ENCODE results near the gene ACCSL.

ACCSL gene

GRCh38 chr11:44047931-44048431 is at the start of gene ACCSL:
TSS of gene ACCSL (plus strand) at chr11:44047981. CDS start at chr11:44048037, 56 bp downstream.
- Histone ChIP-seq H3K4me3 (ENCODE audit: low read length) (no peak within 1 kb of the TSS), H3K4me1 (ENCODE audit: control insufficient read depth, insufficient read depth, low read length) (no peaks in the 10 kb centered on the region), H3K27ac (ENCODE audit: low read depth, low read length) (no peak within 1 kb of the TSS), H3K27me3 (ENCODE audit: control insufficient read depth, insufficient read depth, low read length) (no peaks in the 10 kb centered on the region), H3K36me3 (ENCODE audit: control insufficient read depth, insufficient read depth, low read length) (no peaks in the 10 kb centered on the region), H3K9ac (ENCODE audit: low read length) (no peak within 1 kb of the TSS)

- no peak overlapping the region for H3K9ac ChIP-seq (ENCODE audit: low read length)
- H3K36me3 ChIP-seq (ENCODE audit: control insufficient read depth, insufficient read depth, low read length), result no peaks in the 10 kb centered on the region
- H3K4me1 ChIP-seq (ENCODE audit: control insufficient read depth, insufficient read depth, low read length), result no peaks in the 10 kb centered on the region
- no peaks in the 10 kb centered on the region for H3K27me3 ChIP-seq (ENCODE audit: control insufficient read depth, insufficient read depth, low read length)
- H3K4me3 ChIP-seq (ENCODE audit: low read length), result no peak overlapping the region
- H3K27ac ChIP-seq (ENCODE audit: low read depth, low read length), result no peak overlapping the region
Observed at GRCh38 chr11:43998308-43998707, 49.5 kb upstream of the ACCSL start.

GRCh38 chr11:44000731-44001130 is 47.0 kb upstream of the ACCSL start:
- Histone ChIP-seq H3K9ac (ENCODE audit: low read length) (no peak overlapping the region), H3K27me3 (ENCODE audit: control insufficient read depth, insufficient read depth, low read length) (no peaks in the 10 kb centered on the region), H3K27ac (ENCODE audit: low read depth, low read length) (no peak overlapping the region), H3K4me1 (ENCODE audit: control insufficient read depth, insufficient read depth, low read length) (no peaks in the 10 kb centered on the region), H3K36me3 (ENCODE audit: control insufficient read depth, insufficient read depth, low read length) (no peaks in the 10 kb centered on the region), H3K4me3 (ENCODE audit: low read length) (no peak overlapping the region)

DNA sequence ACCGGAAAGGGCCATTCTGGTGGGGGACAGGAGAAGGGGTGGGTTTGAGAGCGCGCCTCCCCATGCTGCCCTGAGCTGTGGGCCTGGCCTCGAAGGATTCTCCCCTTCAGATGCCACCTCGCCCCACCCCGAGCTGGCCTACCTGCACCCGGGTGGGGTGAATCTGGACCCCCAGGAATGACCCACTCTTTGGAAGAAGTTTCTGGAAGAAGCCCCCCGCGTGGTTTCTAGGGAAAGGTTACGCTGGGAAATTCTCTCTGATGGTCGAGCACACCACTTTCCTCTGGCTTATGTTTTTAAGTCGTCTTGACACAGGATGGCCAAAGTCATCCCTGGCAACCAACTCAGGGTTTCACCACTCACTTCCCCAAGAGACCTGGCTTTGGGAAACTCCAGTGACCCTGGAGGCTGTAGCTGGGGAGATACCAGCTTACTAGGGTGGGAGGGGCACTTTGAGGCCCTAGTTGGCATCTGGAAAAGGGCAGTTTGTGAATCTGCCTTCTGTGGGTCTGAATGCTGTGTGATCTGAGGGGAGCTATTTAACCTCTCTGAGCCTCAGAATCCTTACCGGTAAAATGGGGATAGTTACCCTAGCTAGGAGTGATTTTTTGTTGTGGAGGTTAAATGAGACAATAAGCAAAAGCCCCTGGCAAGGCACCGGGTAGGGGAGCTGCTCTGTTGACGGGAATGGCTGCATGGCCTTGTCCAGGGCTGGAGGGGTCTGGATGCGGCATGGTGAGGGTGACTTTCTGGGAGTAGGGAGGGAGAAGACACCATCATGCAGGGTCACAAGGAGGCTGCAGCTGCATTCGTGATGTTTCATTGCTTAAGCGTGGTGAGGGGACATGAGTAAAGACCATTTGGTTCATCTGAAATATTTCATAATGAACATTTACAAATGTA is 45.3 kb upstream of the ACCSL start:
- H3K36me3 ChIP-seq (ENCODE audit: control insufficient read depth, insufficient read depth, low read length), result no peaks in the 10 kb centered on the region
- H3K9ac ChIP-seq (ENCODE audit: low read length), result no peak overlapping the region
- no peaks in the 10 kb centered on the region for H3K4me1 ChIP-seq (ENCODE audit: control insufficient read depth, insufficient read depth, low read length)
- no peaks in the 10 kb centered on the region for H3K27me3 ChIP-seq (ENCODE audit: control insufficient read depth, insufficient read depth, low read length)
- no peak overlapping the region for H3K27ac ChIP-seq (ENCODE audit: low read depth, low read length)
- no peak overlapping the region for H3K4me3 ChIP-seq (ENCODE audit: low read length)

DNA sequence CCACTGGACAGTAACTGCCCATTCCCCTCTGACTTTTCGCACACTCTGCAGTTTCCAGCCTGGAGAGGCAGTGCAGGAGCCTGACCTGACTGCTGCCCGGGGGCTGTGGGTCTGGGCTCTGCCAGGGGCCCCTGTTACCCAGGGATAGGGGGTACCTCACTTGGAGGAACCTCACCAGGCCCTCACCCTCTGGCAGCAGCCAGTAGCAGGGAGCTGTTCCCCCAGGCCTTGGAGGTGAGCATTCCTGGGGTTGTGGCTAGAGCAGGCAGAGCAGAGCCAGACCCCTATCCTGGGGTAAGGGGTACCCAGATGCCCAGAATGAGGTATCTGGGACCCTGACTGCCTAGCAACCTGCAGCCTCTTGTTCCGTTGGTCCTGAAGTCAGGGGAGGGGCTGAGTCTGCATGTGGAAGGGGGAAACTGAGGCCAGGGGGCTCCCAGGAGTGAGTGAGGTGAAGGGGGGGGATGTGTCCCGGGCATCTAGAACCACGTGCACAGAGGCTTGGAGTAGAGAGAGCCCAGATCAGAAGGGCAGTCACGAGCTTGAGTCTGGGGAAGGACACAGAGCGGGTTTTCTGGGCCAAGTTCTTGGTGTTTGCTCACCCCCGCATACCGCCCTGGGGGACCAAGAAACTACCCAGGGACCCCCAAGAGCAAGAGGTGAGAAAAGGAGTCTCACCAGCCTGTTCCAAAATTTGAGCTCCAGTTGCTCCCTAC is 43.9 kb upstream of the ACCSL start:
- H3K4me1 ChIP-seq (ENCODE audit: control insufficient read depth, insufficient read depth, low read length), result no peaks in the 10 kb centered on the region
- no peak overlapping the region for H3K27ac ChIP-seq (ENCODE audit: low read depth, low read length)
- no peaks in the 10 kb centered on the region for H3K36me3 ChIP-seq (ENCODE audit: control insufficient read depth, insufficient read depth, low read length)
- no peak overlapping the region for H3K4me3 ChIP-seq (ENCODE audit: low read length)
- no peak overlapping the region for H3K9ac ChIP-seq (ENCODE audit: low read length)
- no peaks in the 10 kb centered on the region for H3K27me3 ChIP-seq (ENCODE audit: control insufficient read depth, insufficient read depth, low read length)

- H3K27me3 ChIP-seq (ENCODE audit: control insufficient read depth, insufficient read depth, low read length), result no peaks in the 10 kb centered on the region
- H3K27ac ChIP-seq (ENCODE audit: low read depth, low read length), result no peak overlapping the region
- H3K9ac ChIP-seq (ENCODE audit: low read length), result no peak overlapping the region
- H3K4me3 ChIP-seq (ENCODE audit: low read length), result no peak overlapping the region
- H3K36me3 ChIP-seq (ENCODE audit: control insufficient read depth, insufficient read depth, low read length), result no peaks in the 10 kb centered on the region
- H3K4me1 ChIP-seq (ENCODE audit: control insufficient read depth, insufficient read depth, low read length), result no peaks in the 10 kb centered on the region
Observed at GRCh38 chr11:44004452-44005062, 43.2 kb upstream of the ACCSL start.

DNA sequence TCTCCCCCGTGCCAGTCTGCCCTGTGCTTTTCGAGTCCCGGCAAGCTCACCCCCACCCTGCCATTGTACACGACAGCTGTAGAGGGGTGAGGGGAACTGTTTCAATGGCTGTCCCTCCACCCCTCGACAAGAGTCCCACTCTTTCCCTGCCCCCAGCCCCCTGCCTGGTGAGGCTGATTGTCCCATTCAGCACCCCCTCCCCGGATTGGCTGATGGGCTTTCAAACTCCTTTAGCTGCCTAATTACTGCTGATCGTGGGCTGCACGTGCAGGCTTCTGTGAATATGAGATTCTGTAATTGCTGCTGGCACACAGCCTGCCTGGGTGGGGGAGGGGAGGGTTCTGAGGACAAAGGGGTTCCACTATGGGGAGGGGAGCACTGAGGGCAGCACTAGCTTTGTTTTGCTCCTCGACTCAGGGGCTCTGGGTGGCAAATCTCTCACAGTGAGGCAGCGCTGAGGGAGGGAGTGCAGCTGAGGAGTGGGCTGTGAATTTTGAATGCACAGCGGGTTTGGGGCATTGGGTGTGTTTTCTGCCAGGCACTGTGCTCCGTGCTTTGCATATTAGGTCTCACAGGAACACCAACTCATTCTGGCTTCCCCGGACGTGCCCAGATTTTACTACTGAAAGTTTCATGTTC is 42.6 kb upstream of the ACCSL start:
- H3K27ac ChIP-seq (ENCODE audit: low read depth, low read length), result no peak overlapping the region
- no peaks in the 10 kb centered on the region for H3K27me3 ChIP-seq (ENCODE audit: control insufficient read depth, insufficient read depth, low read length)
- no peaks in the 10 kb centered on the region for H3K4me1 ChIP-seq (ENCODE audit: control insufficient read depth, insufficient read depth, low read length)
- no peak overlapping the region for H3K9ac ChIP-seq (ENCODE audit: low read length)
- H3K4me3 ChIP-seq (ENCODE audit: low read length), result no peak overlapping the region
- no peaks in the 10 kb centered on the region for H3K36me3 ChIP-seq (ENCODE audit: control insufficient read depth, insufficient read depth, low read length)

GRCh38 chr11:44005956-44006355 is 41.8 kb upstream of the ACCSL start:
- H3K4me1 ChIP-seq (ENCODE audit: control insufficient read depth, insufficient read depth, low read length), result no peaks in the 10 kb centered on the region
- H3K4me3 ChIP-seq (ENCODE audit: low read length), result no peak overlapping the region
- H3K27ac ChIP-seq (ENCODE audit: low read depth, low read length), result no peak overlapping the region
- H3K9ac ChIP-seq (ENCODE audit: low read length), result no peak overlapping the region
- no peaks in the 10 kb centered on the region for H3K36me3 ChIP-seq (ENCODE audit: control insufficient read depth, insufficient read depth, low read length)
- no peaks in the 10 kb centered on the region for H3K27me3 ChIP-seq (ENCODE audit: control insufficient read depth, insufficient read depth, low read length)

DNA sequence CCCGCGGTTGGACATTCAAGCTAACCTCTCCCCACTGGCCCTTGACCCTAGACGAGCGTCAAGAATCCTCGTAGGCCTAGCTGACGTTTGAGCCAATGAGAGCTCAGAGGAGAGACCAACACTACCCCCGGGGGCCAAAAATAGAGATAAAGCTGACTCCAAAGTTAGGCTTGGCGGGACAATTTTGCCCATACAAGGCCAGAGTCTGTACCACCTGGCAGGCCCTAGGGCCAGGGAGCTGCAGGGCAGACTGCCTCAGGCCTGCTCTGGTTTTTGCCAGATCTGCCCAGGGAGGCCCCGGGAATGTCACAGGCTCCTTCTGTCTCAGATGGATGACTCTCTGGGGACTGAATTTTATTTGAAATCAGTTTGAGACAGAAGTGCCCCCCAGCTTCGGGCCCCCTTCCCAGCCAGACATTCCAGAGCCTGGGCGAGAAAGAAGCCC is 40.8 kb upstream of the ACCSL start:
- H3K9ac ChIP-seq (ENCODE audit: low read length), result no peak overlapping the region
- no peaks in the 10 kb centered on the region for H3K36me3 ChIP-seq (ENCODE audit: control insufficient read depth, insufficient read depth, low read length)
- no peaks in the 10 kb centered on the region for H3K4me1 ChIP-seq (ENCODE audit: control insufficient read depth, insufficient read depth, low read length)
- no peak overlapping the region for H3K4me3 ChIP-seq (ENCODE audit: low read length)
- H3K27ac ChIP-seq (ENCODE audit: low read depth, low read length), result no peak overlapping the region
- H3K27me3 ChIP-seq (ENCODE audit: control insufficient read depth, insufficient read depth, low read length), result no peaks in the 10 kb centered on the region

GRCh38 chr11:44007481-44008087 is 40.2 kb upstream of the ACCSL start:
- Histone ChIP-seq H3K4me1 (ENCODE audit: control insufficient read depth, insufficient read depth, low read length) (no peaks in the 10 kb centered on the region), H3K9ac (ENCODE audit: low read length) (no peak overlapping the region), H3K36me3 (ENCODE audit: control insufficient read depth, insufficient read depth, low read length) (no peaks in the 10 kb centered on the region), H3K27ac (ENCODE audit: low read depth, low read length) (no peak overlapping the region), H3K27me3 (ENCODE audit: control insufficient read depth, insufficient read depth, low read length) (no peaks in the 10 kb centered on the region), H3K4me3 (ENCODE audit: low read length) (no peak overlapping the region)

DNA sequence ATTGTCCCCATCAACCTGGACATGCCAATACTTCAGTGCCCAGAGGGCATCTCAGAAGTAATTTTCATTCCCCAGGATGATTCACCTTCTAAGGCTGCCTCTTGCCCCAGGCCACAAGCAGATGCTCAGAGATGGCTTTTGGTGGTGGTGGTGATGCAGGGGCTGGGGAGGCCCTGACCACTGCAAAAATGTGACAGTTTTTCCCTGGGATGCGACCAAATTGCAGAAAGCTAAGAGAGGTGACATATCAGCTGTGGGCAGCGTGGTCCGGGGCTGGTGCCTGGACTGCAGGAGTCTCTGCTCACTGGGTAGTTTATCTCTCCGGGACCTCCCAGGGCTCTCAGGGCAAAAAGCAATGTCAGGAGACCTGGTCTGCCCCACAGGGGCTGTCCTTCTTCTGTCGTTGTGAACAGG is 39.7 kb upstream of the ACCSL start:
- Histone ChIP-seq H3K27ac (ENCODE audit: low read depth, low read length) (no peak overlapping the region), H3K4me1 (ENCODE audit: control insufficient read depth, insufficient read depth, low read length) (no peaks in the 10 kb centered on the region), H3K36me3 (ENCODE audit: control insufficient read depth, insufficient read depth, low read length) (no peaks in the 10 kb centered on the region), H3K4me3 (ENCODE audit: low read length) (no peak overlapping the region), H3K27me3 (ENCODE audit: control insufficient read depth, insufficient read depth, low read length) (no peaks in the 10 kb centered on the region), H3K9ac (ENCODE audit: low read length) (no peak overlapping the region)

GRCh38 chr11:44008698-44009097 is 39.1 kb upstream of the ACCSL start:
- no peak overlapping the region for H3K9ac ChIP-seq (ENCODE audit: low read length)
- no peak overlapping the region for H3K27ac ChIP-seq (ENCODE audit: low read depth, low read length)
- no peaks in the 10 kb centered on the region for H3K27me3 ChIP-seq (ENCODE audit: control insufficient read depth, insufficient read depth, low read length)
- H3K4me3 ChIP-seq (ENCODE audit: low read length), result no peak overlapping the region
- H3K36me3 ChIP-seq (ENCODE audit: control insufficient read depth, insufficient read depth, low read length), result no peaks in the 10 kb centered on the region
- H3K4me1 ChIP-seq (ENCODE audit: control insufficient read depth, insufficient read depth, low read length), result no peaks in the 10 kb centered on the region

Data from rectal smooth muscle tissue (tissue), 1 donor.